GM18873 (cell line): ENCODE data around the gene MSX1.

Experiments used
- ATAC-seq: cut with Tn5 transposase; IDR thresholded peaks from one replicate; pipeline ENCODE4 v1.9.1; 2021; ENCODE audit warnings: mild to moderate bottlenecking, moderate library complexity, moderate number of reproducible peaks; ENCODE audit not compliant: unreplicated experiment, low FRiP score

The MSX1 gene

DNA sequence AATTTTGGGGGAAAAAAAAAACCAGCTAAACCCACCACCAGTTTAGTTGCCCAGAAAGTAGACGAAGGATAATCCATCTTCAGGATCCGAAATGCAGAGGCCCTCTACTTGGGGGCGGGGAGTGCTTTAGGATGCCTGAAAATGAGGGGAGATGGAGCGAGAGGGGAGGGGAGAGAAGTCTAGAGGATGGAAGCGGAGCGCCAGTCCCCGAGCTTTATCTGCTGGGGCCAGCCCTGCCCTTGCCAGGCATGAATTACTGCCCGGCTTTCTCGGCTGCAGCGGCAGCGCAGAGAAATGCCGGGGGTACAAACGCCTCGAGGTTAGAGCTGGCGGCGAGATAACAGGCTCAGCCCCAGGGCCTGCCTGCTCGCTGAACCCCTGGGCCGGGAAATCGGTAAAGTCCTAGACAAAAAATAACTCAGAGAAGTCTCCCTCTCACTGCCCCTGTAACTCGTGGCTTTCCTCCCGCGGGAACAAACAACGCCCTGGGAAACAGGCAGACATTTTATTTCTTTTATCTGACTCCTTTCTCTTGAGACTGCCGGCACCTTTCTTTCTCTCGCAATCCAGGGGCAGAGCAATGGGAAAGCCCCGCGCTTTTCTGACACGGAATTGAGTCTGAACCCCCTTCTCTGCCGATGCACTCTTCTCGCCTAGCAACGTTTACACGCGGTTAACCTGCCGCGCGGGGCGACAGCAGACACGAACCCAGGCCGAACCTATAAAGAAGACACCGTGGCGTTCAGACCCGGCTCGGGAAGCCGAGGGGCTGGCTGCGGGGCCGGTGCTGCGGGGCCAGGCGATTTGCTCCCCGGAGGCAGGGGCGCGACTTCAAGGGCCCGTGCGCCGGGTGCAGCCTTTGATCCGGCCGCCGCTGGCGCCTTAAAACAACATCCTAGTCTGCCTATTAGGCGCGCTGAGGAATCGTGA lies 3.1 kb upstream of the MSX1 start:
- no peak for ATAC-seq

DNA sequence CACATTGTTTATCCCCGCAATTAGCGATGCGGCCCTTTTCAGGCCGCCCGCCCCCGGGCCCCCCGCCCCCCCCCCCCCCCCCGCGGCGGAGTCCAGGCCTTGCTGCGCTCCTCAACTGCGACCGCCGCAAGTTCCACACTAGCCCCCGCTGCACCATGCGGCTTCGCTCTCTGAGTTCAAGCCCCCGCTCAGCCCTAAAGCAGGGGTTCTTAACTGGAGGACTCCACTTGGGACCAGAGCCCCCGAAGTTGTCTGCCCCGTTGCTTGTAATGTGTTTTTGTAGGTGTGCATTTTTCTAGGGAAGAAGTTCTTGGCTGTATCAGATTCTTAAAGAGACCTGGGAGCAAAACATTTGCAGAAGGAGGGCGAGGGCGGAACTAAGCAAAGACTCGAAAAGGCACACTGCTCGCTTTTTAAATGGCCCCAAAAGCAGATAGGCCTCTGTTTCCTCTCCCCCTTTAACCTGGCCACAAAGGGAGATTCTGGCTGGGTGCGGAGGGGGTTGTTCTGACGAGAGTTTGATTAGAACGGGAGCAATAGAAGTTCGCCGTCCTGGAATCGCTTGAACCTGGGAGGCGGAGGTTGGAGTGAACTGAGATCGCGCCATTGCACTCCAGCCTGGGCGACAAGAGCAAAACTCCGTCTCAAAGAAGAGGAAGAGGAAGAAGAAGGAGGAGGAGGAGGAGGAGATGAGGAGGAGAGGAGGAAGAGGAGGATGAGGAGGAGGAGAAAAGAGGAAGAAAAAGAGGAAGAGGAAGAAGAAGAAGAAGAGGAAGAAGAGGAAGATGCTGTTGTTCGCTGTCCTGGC lies 2.3 kb upstream of the MSX1 start:
- no peak for ATAC-seq

DNA sequence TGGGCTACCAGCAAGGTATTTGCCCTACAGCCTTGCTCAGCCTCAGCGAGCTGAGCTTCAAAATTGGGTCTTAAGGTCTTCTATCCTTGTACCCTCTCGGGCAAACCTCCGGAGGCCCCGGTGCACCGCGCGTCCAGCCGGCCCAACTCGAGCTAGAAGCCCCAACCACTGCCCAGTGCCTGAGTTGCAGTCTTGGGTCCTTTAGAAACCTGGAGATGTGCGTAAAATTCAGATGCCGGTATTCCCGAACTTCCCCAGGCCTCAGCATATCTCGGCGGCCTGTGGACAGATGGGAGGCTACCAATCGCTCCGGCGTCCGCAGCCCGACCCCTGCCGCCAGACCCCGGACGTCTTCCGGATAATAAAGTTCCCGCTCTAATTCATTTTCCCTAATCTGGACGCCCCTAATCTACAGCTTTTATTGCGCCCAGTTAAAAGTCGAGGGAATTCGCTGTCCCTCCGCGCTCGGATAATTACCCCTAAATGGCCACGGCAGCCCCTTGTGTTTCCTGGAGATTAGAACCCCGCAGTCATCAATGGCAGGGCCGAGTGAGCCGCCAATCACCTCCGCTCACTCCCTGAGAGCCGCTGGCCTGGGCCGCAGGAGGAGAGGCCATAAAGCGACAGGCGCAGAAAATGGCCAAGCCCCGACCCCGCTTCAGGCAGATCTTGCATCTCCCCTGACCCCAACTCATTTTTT lies 1.5 kb upstream of the MSX1 start:
- no peak for ATAC-seq

DNA sequence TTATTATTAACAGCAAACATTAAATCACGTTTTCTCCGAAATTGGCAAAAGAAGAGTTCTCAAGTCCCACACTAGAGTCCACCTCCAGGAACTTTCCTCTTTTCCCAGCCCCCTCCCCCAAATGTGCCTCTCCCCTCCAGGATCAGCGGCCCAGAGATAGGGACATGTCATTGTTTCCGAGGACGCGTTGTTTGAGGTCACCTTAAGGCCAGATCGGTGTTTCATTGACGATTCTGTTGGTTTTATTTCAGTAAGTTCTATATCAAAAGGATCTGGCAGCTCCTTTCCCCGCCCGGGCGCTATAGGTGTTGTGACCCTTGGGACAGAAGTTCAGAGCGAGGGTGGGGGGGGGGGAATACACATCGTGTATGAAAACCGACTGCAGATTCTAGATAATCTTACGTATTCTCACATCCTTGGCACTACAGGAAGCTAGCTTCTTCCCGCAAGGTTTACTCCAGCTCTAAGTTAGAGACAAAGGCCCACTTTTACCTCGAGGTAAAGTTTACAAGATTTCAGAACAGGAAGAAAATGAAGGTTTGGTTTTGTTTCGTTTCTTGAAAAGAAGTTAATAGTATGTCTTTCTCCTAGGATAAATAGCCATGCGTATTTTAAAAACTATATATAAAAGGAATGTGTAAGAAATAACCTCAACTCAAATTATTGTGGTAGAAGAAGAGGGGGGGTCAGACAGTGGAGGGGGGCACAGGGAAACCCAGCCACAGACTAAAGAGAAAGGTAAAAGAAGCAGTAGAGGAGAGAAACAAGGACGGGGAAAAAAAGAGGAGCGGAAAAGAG lies 739 bp upstream of the MSX1 start:
- ATAC-seq = no peak

DNA sequence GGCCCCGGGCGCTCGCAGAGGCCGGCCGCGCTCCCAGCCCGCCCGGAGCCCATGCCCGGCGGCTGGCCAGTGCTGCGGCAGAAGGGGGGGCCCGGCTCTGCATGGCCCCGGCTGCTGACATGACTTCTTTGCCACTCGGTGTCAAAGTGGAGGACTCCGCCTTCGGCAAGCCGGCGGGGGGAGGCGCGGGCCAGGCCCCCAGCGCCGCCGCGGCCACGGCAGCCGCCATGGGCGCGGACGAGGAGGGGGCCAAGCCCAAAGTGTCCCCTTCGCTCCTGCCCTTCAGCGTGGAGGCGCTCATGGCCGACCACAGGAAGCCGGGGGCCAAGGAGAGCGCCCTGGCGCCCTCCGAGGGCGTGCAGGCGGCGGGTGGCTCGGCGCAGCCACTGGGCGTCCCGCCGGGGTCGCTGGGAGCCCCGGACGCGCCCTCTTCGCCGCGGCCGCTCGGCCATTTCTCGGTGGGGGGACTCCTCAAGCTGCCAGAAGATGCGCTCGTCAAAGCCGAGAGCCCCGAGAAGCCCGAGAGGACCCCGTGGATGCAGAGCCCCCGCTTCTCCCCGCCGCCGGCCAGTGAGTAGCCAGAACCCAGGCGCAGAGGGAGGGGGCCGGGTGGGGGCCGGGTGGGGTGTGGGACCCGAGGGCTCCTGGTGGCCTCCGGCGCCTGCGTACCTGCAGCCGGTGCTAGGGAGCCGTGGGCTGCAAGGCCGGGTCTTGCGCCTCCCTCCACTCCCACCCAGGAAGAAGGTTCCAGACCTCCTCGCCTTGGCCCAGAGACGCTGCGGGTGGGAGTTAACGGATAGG lies 534 bp downstream of the MSX1 start:
- ATAC-seq = peak; percentile 23

DNA sequence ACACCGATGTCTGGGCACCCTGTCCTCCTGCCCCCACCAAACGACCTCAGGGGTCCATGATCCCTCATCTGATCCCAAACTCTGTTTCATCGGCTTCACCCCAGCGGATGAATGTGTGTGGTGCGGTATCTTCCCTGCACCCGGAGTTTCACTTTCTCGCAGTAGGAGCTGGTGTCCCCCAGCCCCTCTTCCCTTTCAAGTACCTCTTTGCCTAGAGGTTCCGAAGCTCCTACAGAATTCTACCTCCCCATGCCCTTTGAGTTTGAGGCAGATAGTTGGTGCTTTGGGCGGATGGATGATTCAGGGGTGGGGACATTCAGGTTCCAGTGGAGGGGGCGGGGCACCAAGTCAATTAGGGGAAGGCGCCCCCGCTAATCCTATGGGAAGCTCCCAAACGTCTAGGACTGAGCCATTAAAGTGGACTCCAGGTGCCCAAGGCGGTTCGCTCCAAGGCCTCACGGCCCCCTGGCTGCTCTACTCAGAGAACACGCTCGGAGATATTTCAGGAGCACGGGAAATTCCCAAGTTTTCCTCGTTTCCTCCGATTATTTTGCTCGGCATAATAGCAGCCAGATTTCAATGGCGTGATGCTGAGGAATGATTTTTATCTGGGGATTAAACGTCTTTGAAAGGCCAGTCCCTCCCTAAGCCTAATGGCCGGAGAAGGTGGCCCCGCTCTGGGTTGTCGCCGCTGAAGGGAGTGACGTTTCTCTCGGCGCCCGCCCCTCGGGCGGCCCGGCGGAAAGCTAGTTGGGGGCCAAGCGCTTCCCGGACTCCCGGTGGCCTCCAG lies 1.3 kb downstream of the MSX1 start:
- ATAC-seq = no peak

DNA sequence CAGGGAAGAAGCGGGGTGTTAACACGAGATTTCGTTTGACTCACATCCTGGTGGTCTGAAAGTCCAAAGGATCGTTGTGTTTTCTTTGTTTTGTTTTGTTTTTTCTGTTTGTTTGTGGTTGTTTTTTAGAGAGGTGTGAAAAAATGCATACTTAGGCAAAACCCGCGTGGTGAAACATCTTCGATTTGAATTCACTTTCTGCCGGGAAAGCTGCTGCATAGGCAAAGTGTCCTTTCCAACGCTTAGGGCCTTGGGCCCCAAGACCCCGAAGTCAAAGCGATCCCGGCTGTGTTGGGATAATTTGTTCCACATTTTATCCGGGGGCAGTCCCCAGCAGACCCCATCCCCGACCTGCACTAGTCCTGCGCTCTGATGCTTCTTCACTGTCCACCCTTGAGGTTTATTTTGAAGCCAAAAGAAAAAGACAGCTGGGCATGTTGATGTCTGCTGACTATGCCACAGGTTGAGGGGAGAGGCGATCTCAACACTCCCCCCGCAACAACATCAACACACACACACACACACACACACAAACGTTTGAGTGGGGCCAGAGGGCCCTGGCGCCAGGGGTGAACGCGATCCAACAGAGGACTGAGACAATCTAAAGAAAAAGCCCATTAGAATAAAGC lies 2.0 kb downstream of the MSX1 start:
- no peak for ATAC-seq

DNA sequence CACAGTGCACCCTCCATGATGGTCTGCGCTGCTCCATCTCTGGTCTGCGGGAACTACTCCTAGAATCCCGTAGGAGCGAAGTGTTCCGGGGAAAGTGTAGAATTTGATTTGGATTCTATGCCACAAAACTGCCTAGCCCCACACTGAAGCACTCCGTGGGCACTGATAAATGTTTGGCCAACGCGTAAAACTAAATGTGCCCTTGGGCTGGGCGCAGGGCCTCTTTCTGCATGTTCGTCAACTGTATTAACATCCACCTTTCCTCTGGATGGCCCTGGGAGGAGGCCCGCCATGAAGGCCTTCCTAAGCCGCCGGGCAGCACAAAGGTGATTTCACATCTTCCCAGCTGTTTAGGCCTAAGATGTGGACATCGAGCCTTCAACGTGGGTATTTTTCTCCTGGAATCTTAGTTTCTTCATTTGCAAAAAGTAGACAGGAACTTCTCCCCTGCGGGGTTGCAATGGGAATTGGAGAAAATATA lies 2.6 kb downstream of the MSX1 start:
- no peak for ATAC-seq

DNA sequence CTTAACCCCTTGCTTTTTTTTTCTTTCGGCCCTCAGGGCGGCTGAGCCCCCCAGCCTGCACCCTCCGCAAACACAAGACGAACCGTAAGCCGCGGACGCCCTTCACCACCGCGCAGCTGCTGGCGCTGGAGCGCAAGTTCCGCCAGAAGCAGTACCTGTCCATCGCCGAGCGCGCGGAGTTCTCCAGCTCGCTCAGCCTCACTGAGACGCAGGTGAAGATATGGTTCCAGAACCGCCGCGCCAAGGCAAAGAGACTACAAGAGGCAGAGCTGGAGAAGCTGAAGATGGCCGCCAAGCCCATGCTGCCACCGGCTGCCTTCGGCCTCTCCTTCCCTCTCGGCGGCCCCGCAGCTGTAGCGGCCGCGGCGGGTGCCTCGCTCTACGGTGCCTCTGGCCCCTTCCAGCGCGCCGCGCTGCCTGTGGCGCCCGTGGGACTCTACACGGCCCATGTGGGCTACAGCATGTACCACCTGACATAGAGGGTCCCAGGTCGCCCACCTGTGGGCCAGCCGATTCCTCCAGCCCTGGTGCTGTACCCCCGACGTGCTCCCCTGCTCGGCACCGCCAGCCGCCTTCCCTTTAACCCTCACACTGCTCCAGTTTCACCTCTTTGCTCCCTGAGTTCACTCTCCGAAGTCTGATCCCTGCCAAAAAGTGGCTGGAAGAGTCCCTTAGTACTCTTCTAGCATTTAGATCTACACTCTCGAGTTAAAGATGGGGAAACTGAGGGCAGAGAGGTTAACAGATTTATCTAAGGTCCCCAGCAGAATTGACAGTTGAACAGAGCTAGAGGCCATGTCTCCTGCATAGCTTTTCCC lies 3.4 kb downstream of the MSX1 start:
- no peak for ATAC-seq

DNA sequence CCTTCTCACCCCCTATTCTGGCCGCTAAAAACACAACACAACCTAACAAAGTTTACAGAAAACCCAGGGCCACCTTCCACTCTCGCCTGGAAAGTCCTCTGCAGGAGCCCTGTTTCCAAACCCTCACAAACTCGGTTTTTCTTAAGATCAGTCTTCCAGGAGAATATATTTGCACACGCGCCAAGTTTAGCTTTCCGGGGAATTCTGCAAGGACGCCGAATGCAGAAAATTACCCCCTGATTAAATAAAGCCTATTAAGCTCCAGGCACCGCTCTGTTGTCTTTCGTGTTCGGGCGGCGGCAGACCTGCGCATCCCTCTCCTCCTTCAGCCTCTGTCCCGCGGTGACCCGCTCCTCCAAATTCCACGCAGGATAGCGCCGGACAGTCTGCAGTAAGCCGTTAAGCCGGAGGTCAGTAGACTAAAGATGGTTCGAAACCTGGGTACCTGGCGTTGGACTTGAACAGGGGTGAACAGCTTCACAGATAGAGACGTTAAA lies 5.0 kb downstream of the MSX1 start:
- ATAC-seq = no peak

DNA sequence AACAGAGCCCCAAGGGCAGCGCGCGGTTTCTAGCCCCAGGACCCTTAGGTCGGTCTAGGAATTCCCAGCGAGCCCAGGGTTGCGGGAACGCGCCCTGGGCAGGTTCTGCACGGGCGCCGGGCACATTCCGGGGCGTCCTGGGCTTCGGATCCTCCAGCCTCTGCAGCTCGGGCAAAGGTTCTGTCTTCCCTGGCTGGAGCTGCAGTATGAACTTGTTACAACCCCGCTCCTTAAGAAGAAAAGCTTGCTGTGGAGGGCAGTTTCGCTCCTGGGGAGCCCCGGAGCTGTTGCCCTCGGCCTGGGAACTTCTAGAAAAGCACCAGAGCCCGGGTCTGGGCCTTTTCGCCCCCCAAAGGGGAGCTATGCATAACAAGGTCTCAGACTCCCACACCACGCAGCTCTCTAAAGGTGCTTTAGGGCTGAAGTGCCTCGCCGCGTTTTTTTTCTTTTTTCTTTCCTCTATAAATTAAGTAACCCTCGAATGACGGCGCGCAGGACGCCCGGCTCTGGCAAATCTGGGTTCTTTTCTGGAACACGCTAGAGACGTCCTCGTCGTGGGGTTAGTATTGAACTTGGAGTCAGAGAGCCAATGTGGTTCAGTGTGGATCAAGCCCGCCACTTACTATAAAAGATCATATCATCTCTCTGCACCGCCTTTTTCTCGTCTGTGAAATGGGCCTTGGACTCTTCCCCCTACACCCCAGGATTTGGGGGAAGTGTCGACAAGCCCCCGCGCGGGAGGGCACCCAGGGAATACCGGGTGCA lies 5.7 kb downstream of the MSX1 start:
- ATAC-seq = no peak

DNA sequence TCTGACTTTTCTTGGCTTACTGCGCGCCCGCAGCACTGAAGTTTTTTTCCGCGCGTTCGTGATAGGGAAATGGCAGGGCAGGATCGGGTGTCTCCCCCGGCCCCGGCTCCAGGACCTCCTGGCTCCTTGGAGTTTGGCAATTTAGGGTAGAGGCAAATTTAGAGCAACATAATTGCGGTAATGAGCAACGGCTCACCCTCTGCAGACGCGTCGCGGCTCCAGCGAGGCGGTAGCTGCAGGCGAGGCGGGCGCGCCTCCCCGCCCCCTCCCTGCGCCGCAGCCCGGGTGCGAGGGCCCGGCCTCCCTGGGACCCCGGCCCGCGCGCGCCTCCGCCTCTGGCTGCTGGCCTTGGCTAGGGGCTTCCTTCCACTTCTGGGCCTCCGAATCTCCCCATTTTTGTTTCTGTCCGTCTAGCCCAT lies 6.2 kb downstream of the MSX1 start:
- no peak for ATAC-seq

DNA sequence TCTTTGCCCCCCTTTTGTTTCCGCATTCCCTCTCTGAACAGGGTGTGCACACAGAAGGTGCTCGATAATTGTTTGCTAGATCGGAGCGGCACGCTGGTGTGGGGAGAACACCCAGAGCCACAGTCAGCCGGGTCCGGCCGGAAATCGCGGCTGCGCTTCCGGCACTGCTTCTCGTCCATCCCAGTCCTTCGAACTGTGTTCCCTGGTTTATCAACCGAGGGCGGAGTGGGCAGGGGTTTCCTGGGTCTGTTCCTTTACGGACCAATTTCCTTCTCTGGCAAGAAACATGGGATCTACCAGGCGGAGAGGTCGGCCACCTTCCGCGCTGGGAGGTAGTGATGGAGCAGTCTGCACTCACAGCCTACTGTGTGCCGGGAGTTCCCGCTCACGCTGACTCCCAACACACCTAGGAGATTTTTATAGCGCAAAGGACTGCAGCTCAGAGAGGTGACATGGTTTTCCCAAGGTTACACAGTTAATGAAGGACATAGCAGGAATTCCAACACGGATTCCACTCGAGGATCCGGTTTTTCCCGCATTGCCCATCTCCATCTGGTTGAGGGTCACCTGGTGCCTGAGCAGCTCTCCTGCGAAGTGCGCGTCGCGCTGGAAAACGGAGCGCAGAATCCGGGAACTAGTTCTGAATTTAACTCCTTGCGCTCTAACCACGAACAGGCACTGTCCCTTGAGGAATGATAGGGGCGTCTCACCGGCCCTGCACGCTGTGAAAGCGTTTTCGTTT lies 6.8 kb downstream of the MSX1 start:
- ATAC-seq = no peak

DNA sequence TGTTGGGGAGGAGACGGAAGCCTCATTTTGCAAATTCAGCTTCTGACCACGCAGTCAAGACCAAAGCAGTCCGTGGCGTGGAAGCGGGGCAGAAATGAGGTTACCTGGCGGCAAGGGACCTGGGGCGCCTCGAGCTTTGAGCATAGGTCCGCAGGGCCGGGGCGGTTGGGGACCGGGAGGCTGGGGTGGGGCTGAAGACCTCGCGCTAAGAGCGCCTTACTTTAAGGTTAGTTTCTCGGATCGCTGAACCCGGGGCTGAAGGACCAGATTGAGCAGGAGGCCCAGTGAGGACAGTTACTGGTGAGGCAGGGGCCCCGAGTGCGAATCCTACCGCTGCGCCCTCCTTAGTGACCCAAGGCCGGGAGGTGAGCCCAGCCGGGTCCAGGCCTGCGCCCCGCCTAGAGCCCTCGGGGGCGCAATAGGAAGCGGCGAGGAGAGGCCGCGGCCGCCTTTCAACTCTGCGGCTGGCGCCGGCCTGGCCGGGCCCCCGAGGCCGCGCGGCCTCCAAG lies 7.5 kb downstream of the MSX1 start:
- ATAC-seq = no peak

DNA sequence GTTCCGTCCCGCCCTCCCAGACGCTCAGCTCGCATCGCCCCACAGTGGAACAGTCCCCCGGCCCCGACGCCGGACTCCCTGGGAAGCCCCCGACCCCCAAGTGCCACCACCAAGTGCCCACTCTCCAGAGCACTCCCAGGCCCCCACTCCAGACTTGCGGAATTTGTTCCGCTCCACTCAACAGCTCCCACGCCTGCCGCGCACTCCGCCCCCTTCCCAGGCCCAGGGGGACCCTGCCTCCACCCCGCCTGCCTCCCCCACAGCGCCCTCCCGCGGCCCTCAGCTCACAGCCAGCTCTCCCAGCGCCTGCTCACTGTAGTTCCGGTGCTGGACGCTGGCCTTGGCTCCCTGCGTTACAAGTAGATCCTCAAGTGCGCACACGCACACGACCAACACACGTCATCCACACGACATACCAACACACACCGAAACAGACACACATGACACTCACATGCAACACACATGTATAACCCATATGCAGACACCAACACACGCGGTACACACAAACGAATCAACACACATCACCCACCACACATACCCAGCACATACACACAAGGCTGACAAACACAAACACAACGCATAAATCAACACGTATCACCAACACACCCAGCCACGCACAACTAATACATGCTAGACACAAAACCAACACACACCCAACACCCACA lies 8.0 kb downstream of the MSX1 start:
- ATAC-seq = no peak
